Measurements from ENCODE around the gene CHTOP.

DNA sequence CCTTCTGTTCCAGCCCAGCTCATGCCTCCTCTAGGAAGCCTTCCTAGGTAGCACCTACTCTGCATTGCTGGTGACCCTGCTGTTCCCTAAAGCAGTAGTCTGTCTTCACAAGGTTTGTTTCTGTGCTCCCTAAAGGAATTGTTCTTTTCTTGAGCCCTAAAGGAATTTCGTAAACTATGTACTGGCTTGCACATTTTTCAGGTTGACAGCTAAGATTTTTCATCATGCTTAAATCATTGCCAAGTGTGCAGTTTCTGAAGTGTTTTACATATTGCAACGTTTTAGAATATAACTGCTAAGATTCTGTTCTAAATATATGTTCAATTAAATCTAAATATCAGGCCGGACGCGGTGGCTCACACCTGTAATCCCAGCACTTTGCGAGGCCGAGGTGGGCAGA is 34.0 kb upstream of the CHTOP start:
- TF ChIP-seq TEAD4 (IDR thresholded peaks at IDR 0.05) = no peak
- no peak for TF ChIP-seq YY1 (IDR thresholded peaks at IDR 0.05; ENCODE audit: low read depth)
- TF ChIP-seq, protein P1, sequence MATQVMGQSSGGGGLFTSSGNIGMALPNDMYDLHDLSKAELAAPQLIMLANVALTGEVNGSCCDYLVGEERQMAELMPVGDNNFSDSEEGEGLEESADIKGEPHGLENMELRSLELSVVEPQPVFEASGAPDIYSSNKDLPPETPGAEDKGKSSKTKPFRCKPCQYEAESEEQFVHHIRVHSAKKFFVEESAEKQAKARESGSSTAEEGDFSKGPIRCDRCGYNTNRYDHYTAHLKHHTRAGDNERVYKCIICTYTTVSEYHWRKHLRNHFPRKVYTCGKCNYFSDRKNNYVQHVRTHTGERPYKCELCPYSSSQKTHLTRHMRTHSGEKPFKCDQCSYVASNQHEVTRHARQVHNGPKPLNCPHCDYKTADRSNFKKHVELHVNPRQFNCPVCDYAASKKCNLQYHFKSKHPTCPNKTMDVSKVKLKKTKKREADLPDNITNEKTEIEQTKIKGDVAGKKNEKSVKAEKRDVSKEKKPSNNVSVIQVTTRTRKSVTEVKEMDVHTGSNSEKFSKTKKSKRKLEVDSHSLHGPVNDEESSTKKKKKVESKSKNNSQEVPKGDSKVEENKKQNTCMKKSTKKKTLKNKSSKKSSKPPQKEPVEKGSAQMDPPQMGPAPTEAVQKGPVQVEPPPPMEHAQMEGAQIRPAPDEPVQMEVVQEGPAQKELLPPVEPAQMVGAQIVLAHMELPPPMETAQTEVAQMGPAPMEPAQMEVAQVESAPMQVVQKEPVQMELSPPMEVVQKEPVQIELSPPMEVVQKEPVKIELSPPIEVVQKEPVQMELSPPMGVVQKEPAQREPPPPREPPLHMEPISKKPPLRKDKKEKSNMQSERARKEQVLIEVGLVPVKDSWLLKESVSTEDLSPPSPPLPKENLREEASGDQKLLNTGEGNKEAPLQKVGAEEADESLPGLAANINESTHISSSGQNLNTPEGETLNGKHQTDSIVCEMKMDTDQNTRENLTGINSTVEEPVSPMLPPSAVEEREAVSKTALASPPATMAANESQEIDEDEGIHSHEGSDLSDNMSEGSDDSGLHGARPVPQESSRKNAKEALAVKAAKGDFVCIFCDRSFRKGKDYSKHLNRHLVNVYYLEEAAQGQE (IDR thresholded peaks at IDR 0.05; ENCODE audit: low read depth) = no peak
- TF ChIP-seq EP300 (IDR thresholded peaks at IDR 0.05; ENCODE audit: borderline replicate concordance) = no peak

All from Ishikawa (cell line).